ENCODE measurements around the gene ITK.

Gene ITK

DNA sequence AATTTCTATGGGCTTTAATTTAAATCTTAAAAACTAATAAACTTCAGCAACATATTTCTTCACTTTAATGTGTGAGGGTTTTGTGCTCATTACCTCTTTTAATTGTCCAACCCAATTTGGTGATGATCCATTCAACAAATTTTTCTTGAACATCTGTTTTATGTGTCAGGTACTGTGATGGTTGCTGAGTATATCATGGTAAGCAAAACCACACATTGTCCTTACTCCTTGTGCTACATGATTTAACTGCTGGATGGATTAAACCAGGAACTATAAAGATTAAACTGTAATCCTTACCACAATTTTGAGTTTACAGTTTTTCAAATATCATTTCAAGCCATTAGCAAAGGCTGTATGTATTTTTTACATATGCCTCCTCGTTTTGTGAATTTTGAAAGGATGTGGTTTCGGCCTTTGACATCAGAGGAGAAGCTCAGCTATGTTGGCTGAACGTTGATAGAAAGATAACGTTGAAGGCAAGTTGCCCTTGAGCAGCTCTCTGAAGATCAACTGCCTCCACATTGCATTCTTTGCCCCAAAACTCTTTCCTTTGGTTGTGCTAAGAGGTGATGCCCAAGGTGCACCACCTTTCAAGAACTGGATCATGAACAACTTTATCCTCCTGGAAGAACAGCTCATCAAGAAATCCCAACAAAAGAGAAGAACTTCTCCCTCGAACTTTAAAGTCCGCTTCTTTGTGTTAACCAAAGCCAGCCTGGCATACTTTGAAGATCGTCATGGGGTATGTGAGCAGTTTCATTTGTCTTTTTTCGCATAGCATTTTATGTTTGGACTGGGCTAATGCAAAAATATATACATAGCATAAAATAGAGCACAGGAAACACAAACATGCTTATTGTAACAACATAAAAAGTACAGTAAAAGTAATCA, at the start of gene ITK:
Gene ITK, plus strand, starts transcription at position 467 of the 891 bp plus-strand sequence. Its CDS starts 138 bp downstream, at position 605.
- DNase-seq: peak; percentile 88

DNA sequence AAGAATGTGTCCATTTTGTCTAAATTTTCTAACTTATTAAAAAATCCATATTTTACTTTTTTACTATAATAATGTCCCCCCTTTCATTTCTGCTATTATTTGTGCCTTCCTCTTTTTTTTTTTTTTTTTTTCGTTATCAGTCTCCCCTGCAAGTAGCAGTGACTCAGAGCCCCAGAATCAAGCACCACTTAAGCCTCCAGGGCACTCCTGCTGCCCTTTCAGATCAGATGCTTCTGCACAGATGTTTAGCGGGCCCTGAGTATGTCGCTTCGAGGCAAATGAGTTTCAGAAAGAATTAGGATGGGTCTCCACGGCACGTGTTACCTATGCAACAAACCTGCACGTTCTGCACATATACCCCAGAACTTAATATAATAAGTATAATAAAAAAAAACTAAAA, 49.7 kb upstream of the ITK start:
- DNase-seq: no peak

DNA sequence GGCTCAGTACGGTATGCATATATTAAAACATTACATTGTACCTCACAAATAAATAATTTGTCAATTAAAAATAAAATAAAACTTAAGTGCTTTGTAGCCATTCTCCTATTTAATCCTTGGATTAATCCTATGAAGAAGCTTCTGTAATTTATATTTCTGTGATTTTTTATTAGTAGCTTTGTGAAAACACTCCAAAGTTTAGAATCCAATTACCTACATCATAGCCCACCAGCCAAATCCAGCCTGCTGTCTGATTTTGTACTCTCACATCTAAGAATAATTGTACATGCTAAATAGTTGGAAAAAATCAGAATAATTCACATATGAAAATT, 48.4 kb upstream of the ITK start:
- DNase-seq: no peak

DNA sequence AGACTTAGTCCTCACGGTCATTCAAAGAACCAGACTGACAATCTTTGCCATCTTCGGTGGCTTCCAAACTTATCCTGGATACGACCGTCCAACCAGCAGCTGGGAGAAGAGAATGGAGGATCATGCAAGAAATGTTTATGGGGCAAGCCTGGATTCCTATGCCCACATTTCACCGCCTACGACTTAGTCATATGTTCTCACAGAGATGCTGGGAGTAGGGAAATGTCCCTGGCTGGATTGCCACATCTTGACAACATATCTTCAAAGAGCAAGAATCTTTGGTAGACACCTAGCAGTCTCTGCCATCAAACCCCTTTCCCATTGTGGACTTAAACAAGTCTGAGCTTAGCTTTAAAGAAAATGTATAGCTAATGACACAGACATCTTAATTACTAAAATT, 42.9 kb upstream of the ITK start:
- DNase-seq: no peak

DNA sequence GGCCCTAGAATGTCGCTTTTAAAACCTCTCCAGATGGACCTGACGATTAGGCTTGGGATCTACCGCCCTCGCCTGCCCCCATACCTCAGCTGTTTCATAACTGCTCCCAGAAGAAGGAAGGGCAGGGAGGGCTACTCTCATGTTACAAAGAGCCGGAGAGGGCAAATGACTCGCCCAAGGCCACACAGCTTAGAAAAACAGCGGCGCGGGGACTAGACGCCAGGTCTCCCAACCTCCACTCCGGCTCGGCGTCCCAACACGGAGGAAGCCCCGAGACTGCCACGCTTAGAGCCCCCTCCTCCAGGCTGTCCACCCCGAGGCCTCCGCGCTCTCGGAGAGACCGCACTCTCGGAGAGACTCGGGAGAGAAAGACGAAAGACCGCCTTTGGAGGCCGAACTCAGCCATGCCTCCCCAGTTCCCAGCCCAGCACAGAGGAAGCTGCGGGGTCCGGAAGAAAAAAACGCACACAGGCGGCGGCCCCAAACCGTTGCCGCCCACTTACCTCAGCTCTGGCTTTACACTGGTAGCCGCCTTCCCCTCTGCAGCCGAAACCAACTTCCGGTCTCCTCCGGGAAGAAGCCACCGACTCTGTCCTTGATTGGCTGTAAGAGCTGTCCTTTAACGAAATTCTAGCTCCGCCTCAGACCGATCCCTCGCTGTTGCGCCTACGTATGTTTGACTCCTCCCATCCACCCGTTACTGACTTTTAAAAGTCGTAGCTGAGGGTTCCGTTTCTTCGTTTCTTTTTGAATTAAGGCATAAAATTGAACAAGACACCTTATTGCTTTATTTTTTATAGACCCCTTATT, 38.1 kb upstream of the ITK start, which contains the start of gene MED7:
Gene MED7, minus strand, starts transcription at position 549 of the 810 bp plus-strand sequence. CDS start 3,434 bp downstream, outside the sequence.
- peak; percentile 100 for DNase-seq

DNA sequence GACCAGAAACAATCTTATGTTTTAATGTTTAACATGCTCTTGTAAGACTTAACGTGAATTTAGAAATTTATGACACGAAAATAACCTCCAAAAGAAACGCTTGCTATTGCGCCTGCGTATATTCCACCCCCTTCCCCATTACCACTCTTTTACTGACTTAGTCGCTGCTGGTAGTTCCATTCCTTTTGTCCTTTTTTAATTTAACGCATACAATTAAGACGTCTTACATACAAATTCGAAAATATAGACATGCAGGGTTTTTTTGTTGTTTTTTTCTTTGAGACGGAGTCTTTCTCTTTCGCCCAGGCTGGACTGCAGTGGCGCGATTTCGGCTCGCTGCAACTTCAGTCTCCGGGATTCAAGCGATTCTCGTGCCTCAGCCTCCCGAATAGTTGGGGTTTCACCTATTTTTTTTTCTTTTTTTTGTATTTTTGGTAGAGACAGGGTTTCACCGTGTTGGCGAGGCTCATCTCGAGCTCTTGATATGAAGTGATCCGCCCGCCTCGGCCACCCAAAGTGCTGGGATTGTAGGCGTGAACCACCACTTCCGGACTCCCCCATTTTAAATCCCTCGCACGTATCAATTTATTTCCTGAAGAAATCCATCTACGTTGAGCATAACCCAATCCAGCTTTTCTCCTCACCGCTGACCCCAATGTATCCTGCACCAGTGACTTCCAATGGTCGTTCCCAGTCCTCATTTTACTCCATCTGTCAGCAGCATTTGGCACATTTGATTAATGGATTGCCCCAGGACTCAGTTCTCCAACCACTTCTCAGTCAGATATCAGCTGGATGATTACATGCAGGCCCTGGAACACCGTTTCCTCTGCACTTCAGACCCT, 37.3 kb upstream of the ITK start:
- peak; percentile 68 for DNase-seq

DNA sequence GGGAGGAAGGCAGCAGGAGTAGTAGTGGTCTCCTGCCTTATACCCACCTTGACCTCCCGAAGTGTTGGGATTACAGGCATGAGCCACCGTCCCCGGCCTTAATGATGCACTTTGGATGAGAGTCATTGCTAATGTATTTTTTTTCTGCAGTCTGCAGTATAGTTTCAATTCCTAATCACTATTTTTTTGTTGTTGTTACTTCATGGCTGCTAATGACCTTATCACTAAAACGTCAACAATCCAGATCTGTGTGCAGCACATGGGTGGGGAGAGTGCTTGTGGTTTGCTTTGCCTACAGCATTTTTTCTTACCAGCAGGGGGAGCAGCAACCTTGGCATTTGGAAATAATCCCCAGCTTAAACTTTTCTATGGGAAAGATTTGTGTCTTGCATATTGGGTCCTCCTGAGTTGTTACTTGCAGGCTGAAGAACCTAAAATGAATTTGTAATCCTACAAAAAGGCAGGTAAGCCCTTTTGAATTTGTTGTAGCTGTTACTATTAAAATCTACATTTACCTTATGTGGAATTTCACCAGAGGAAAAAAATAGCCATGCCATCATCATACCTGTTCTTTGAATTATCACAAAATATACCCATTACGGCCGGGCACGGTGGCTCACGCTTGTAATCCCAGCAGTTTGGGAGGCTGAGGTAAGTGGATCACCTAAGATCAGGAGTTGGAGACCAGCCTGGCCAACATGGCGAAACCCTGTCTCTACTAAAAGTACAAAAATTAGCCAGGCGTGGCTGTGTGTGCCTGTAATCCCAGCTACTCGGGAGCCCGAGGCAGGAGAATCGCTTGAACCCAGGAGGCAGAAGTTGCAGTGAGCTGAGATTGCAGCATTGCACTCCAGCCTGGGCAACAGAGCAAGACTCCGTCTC, 31.7 kb upstream of the ITK start:
- DNase-seq: peak; percentile 90

DNA sequence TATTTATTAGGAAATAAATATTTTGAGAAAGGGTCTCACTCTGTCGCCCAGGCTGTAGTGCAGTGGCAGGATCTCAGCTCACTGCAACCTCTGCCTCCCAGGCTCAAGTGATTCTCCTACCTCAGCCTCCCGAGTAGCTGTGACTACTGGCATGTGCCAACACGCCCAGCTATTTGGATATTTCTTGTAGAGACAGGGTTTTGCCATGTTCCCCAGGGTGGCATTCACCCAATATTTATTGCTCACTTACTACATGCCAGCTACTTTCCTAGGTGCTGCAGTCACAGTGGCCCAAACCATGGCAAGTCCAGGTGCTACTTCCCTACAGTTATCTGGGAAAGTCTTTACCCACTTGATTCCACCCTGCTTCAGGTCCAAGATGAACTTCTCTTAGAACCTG, 29.6 kb upstream of the ITK start:
- DNase-seq: no peak

DNA sequence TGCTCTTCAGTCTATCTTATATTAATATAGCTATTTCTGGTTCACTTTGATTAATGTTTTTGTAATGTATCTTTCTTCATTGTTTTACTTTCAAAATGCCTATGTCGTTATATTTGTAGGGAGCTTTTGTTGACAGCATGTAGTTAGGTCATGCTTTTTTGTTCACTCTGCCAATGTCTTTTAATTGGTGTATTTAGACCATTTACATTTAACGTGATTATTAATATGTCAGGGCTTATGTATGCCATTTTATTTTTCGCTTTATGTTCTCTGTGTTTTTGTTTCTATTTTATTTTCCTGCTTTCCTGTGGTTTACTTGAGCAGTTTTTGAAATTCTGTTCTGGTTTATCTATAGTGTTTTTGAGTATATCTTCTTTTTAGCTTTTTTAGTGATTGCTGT, 25.3 kb upstream of the ITK start:
- DNase-seq: no peak

DNA sequence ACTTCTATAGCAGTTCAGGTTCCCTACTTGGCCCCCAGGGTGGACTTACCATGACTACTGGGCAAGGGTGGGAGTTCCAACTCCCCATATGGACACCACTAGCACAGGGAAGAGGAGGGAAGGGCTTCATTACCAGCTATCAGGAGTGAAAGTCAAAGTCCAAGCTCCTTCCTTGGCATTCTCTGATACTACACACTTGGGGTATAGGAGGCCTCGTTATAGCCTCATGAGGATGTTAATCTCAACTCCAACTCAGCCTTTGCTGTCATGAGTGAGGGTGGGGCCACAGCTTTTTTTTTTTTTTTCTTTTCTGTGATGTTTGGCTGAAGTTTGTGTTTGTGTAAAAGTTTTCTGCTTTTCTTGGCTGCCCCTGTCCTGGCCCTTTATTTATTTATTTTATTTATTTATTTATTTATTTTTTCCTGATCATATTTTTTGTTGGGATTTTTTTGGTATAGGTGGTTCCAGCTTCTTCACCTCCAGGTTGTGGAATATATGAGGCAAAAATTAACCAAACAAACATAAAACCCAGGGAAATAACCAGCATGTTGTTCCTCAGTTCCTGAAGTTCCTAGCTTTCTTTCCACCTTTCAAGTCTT, 23.2 kb upstream of the ITK start:
- no peak for DNase-seq

DNA sequence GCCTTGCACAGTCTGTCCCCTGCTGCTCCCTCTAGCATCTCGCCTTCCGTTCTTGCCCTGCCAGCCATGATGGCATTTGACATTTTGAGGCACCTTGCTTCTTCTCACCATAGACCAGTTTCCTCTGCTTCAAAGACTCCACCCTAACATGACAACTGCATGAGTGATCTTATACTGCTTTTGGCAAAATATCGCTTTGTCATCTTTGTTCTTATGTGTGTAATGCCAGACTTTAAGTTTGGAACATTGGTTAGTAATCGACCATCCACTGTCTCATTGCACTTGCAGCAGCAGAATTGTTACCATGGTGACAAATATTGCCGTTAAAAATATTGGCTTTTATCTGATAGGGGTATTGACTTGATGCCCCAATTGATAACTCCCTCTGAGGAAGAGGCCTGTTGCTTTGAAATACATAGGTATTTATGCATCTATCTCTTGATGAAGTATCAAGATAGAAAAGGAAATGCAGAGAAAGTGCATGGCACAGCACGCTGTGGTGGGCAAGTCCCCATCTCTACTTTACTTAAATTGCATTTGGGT, 21.4 kb upstream of the ITK start:
- DNase-seq: peak; percentile 66

DNA sequence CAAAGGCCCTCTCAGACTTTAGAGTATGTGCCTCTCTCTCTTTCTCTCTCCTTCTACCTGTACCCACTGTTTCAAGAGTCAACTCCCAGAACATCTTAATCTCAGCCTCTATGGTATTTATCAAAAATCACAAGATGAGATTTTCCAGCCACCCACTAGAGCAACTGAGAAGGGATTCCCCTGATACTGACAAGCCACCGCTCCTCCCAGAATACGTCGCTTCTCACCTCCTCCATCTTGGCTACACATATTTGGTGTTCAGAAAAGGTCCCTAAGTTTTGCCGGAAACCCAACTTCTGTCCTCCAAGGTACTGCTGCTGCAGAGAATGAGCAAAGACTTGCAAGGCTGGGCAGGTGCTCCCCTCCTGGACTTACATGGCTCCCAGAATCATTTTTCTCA, 20.6 kb upstream of the ITK start:
- DNase-seq: peak; percentile 61

DNA sequence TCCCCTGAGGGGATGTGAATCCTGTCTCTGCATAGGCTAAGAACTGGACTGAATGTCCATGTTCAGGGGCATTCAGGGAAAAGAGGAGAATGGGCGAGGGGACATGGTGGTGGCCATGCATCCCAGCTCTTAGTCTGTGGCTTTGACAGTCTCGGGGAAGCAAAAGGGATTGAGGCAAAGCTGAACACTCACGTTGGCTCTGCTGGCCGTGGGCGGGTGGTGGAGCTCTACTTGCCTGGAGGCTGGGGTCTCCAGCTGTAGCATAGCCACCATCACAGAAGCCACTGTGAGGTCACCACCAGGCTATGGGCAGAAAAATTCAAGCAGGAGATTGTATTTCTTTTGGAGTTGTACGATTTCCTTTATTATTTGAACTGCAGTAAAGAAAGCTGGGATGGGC, 18.6 kb upstream of the ITK start:
- DNase-seq: no peak

DNA sequence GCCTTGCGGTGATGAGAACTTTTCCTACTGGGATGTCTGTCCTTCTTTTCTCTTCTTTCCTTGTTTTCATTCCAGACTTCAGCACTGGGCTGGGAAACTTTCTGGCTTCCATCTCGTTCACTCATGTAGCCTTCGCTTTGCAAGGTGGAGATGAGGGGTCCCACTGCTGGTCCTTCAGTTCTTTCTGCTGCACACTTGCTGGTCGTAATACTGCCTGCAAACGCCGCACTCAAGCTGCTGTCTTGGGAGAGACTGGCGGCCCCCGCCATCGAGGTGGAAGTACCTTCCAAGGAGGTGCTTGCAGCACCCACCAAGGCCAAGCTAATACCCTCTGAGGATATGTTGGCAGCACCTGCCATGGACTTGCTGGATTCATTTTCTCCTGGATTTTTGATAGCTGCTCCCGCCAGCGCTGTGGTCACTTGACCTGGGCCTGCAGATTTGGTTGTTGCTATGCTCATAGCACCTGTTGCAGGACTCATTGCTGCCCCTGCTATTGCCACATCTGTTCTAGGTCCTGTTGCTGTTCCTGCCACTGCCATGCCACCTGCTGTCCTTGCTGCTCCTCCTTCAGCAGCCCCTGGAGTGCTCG, 17.6 kb upstream of the ITK start:
- DNase-seq: no peak

DNA sequence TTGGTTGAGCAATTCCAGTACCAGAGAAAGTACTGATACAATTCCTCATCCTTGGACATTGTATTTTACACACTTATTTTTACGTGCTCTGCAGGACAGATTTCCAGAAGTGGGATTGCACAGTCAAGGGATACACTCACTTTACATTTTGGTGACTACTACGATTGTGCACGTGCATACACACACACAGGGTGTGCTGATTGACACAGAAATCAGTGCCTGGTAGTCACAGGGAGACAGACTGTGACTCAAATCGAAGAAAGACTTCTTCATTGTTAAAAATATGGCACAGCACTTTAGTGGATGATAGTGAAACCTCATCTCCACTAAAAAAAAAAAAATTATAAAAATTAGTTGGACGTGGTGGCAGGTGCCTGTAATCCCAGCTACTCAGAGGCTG, 16.1 kb upstream of the ITK start:
- no peak for DNase-seq

DNA sequence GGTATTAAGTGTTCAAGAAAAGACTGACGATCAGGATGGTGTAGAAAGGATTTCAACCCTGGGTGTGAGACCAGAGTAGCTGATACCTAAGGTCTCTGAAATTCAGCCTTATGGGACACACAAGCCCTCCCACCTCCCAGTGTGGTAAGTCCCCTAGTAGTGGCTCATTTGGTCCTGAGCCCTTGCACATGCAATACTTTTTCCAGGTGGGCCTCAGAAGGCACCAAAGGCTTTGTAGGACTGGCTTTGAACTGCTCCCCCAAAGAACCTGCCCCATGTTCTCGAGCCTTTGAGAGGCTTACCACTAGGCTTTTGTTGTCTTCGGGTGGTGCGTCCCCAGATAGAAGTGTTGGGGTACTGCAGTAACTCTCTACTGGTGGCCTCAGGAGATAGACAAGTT, 15.4 kb upstream of the ITK start:
- no peak for DNase-seq

DNA sequence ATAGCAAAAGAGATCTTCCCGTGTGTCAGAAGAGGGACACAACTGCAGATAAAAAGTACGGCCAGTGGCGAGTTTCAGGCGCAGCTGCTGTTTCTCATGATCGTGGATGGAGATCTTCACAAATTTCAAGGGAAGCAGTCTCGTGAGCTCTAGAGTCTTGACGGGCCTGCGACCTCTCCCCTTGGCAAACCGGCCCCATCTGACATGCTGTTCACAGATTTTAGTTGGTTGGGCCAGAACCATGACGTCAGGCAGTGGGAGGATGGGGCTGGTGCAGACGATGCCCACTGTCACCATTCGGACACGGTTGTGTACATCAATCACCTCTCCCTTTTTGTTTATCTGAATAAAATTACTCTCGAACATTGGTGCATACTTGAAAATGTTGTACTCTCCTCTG, 15.0 kb upstream of the ITK start:
- DNase-seq: no peak

DNA sequence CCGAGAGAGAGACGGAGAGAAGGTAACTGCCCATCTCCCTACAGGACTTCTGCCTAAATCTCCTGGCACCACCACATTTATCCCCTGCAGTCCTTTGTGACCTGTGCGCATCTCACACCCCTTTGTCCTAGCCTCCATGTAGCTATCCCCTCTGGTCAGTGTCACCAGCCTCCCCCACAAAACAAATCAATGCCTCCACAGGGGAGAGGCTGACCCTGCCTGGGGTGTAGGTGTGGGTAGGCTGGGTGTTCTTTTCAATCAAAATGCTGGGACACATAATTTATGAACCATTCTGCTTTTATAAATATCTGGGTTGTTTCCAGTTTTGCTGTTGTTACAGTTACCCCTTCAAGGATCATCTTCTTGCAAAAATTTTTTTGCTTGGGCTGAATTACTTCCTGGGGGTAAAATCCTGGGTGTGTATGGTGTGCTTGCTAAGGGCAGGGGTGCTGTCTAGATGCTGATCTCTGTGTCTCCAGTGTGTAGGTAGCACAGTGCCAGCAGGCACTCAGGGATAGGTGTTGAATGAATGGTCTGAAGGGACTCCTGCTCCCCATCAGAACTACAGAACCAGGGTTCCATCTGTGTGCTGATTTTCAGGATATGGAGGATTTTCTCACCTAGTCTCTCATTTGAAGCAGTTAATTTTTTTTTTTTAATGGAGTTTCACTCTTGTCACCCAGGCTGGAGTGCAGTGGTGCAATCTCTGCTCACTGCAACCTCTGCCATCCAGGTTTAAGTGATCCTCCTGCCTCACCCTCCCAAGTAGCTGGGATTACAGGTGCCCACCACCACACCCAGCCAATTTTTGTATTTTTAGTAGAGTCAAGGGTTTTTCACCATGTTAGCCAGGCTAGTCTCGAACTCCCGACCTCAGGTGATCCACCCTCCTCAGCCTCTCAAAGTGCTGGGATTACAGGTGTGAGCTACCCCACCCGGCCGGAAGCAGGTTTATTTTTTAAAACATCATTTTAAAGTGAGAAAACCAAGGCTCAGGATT, 14.1 kb upstream of the ITK start, which contains the start of gene GARIN3:
Gene GARIN3, minus strand, starts transcription at position 51 of the 1,000 bp plus-strand sequence. CDS start 96 bp downstream, outside the sequence.
- no peak for DNase-seq

DNA sequence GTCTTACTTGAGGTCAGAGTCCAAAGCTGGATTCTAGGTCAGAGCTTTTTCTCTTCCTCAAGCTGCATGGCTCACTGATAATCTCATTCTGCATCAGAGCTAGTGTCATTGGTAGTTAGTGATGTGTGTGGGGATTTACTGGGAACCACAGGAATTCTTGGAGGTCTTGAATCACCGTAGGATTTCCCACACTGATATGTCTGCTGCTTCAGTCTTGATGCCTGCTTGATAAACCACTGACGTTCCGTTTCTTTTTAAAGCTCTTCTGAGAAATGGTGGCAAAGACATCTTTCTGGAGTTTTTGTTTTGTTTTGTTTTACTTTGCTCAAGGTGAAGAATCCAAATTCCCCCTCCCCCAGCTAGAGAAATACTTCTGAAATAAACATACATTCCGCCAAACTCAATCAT, 13.4 kb upstream of the ITK start:
- no peak for DNase-seq
